BE2C (cell line): Measurements from ENCODE around the gene PAX2.

Experiments used
- DNase-seq: peaks from one replicate; pipeline ENCODE4 v3.0.0-alpha.2; 2020
- H3K27me3 ChIP-seq: fragments of 250-450 bp; sonication (Bioruptor Pico); 2 replicates; pipeline ENCODE4 v1.5.1; 2020; ENCODE audit warnings: mild to moderate bottlenecking
- H3K36me3 ChIP-seq: fragments of 250-450 bp; sonication (Bioruptor Pico); 2 replicates; pipeline ENCODE4 v1.5.1; 2020; ENCODE audit warnings: mild to moderate bottlenecking
- H3K4me1 ChIP-seq: fragments of 250-450 bp; sonication (Bioruptor Pico); 2 replicates; pipeline ENCODE4 v1.5.1; 2020
- H3K4me3 ChIP-seq: 2 replicates; pipeline ENCODE4 v1.5.1; 2011; ENCODE audit warnings: low read depth, low read length
- H3K9me3 ChIP-seq: fragments of 250-450 bp; sonication (Bioruptor Pico); 2 replicates; pipeline ENCODE4 v1.5.1; 2020
- TF ChIP-seq, protein P1 (sequence below): IDR thresholded peaks from 2 replicates; pipeline ENCODE4 v1.5.1; 2012; ENCODE audit warnings: mild to moderate bottlenecking, low read depth, low read length

PAX2 gene

DNA sequence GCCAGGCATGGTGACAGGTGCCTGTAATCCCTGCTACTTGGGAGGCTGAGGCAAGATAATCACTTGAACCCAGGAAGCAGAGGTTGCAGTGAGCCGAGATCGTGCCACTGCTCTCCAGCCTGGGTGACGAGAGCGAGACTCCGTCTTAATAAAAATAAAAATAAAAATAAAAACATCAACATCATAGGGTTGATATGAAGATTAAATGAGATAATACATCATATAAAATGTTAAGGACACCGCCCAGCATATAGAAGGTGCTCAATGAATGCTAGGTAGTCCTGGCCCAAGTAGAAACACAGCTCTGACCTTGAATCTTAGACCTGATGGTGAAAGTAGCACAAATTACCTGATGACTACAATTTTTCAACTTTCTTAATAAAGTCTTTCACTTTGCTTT lies 74.0 kb downstream of the PAX2 start:
- TF ChIP-seq, protein P1, sequence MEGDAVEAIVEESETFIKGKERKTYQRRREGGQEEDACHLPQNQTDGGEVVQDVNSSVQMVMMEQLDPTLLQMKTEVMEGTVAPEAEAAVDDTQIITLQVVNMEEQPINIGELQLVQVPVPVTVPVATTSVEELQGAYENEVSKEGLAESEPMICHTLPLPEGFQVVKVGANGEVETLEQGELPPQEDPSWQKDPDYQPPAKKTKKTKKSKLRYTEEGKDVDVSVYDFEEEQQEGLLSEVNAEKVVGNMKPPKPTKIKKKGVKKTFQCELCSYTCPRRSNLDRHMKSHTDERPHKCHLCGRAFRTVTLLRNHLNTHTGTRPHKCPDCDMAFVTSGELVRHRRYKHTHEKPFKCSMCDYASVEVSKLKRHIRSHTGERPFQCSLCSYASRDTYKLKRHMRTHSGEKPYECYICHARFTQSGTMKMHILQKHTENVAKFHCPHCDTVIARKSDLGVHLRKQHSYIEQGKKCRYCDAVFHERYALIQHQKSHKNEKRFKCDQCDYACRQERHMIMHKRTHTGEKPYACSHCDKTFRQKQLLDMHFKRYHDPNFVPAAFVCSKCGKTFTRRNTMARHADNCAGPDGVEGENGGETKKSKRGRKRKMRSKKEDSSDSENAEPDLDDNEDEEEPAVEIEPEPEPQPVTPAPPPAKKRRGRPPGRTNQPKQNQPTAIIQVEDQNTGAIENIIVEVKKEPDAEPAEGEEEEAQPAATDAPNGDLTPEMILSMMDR: no peak
- Histone ChIP-seq H3K27me3 (peaks cover 30% of the 10 kb centered on the region), H3K4me3 (no peak overlapping the region), H3K36me3 (no peaks in the 10 kb centered on the region), H3K9me3 (no peaks in the 10 kb centered on the region), H3K4me1 (no peaks in the 10 kb centered on the region)
- DNase-seq: no peak

GRCh38 chr10:100823194-100823593 lies 77.8 kb downstream of the PAX2 start:
- H3K27me3 ChIP-seq: peaks cover 64% of the 10 kb centered on the region
- TF ChIP-seq, protein P1: no peak

GRCh38 chr10:100824886-100825285 lies 79.5 kb downstream of the PAX2 start:
- H3K27me3 ChIP-seq: peaks cover 80% of the 10 kb centered on the region

More at GRCh38 chr10:100823194-100823593, 77.8 kb downstream of the PAX2 start:
- Histone ChIP-seq H3K36me3 (no peaks in the 10 kb centered on the region), H3K4me3 (no peak overlapping the region), H3K9me3 (no peaks in the 10 kb centered on the region), H3K4me1 (no peaks in the 10 kb centered on the region)
- no peak for DNase-seq

DNA sequence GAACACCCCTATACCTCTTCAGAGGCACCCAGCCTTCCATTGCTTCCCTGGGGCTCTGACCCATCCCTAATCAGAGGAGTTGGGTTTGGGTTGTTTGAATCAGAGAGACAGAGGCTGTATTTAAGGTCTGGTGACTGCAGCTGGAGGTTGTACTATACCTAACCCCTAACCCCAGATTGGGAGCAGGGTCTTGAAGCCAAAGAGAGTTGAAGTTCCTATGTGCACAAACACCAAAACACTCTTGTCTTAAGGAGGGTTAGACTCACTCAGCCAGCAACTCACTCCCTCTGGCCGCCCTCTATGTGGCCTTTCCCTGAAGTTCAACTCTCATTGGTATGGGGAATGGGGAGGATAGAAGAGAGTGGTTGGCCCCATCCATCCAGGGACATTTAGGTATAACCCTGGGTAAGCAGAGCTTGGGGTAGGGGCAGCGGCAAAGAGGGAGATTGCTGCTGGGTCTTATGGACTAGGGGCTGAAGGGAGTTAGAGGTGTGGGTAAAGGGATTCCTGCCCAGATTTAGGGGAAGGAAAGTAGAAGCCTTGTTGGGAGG lies 80.0 kb downstream of the PAX2 start:
- no peaks in the 10 kb centered on the region for H3K36me3 ChIP-seq
- no peaks in the 10 kb centered on the region for H3K4me1 ChIP-seq
- TF ChIP-seq, protein P1: no peak
- DNase-seq: no peak
- H3K27me3 ChIP-seq: peaks cover 83% of the 10 kb centered on the region
- no peak overlapping the region for H3K4me3 ChIP-seq
- H3K9me3 ChIP-seq: no peaks in the 10 kb centered on the region

More at GRCh38 chr10:100824886-100825285, 79.5 kb downstream of the PAX2 start:
- TF ChIP-seq, protein P1: no peak
- Histone ChIP-seq H3K9me3 (no peaks in the 10 kb centered on the region), H3K36me3 (no peaks in the 10 kb centered on the region), H3K4me3 (no peak overlapping the region), H3K4me1 (no peaks in the 10 kb centered on the region)
- no peak for DNase-seq

DNA sequence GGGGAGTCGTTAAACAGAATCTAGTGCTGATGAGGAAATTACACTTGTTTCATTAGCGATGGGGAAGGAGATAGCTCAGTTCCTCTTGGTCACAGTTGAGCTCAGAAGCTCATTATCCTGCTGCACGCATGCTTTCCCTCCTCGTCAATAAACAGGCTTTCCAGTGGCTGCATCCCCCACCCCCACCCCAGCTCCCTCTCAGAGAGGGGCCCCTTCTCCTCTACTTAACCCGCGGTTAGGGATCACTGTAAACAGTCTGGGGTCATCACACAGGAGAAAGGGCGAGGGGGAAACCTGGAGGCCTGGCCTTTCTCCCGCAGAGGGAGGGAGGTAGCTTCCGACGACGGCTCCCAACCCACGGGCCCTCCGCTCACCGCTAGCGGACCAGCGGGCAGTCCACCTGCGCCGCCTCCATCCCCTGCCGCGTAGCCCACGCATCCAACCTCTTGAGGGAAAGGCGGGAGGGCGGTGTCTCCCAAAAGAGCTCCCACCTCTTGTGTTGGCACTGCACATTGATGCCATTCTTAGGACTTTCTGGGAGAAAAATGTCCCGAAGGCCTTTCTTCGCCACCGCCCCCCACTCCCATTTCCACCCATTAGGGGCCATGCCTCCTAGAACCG lies 80.8 kb downstream of the PAX2 start:
- peaks cover 85% of the 10 kb centered on the region for H3K27me3 ChIP-seq
- TF ChIP-seq, protein P1: no peak
- DNase-seq: no peak

GRCh38 chr10:100826661-100826982 lies 81.2 kb downstream of the PAX2 start:
- Histone ChIP-seq H3K4me3 (peak overlapping the region; percentile 44), H3K27me3 (peaks cover 86% of the 10 kb centered on the region)

More for the DNA sequence above, 80.8 kb downstream of the PAX2 start:
- Histone ChIP-seq H3K36me3 (no peaks in the 10 kb centered on the region), H3K9me3 (no peaks in the 10 kb centered on the region), H3K4me3 (no peak overlapping the region; the same call in 1 of the 2 replicates), H3K4me1 (no peaks in the 10 kb centered on the region)

More at GRCh38 chr10:100826661-100826982, 81.2 kb downstream of the PAX2 start:
- H3K36me3 ChIP-seq: no peaks in the 10 kb centered on the region
- DNase-seq: no peak
- no peaks in the 10 kb centered on the region for H3K4me1 ChIP-seq
- TF ChIP-seq, protein P1: no peak
- no peaks in the 10 kb centered on the region for H3K9me3 ChIP-seq
